NCI-H1105 treated with DMSO at 0.1 percent for 48 hours (cell line): ENCODE measurements around the gene DYRK1A.
A peak's percentile ranks its signal among the peaks of the same experiment; 100 is the strongest.
"Not testable (repeated sequence)": the region's sequence is repeated elsewhere in the genome, so short reads cannot be mapped to it uniquely, and the experiment has no call there.

Experiments
- DNase-seq: peaks from one replicate; lab custom pipeline; 2025; lab: John Stamatoyannopoulos, UW

Gene DYRK1A

DNA sequence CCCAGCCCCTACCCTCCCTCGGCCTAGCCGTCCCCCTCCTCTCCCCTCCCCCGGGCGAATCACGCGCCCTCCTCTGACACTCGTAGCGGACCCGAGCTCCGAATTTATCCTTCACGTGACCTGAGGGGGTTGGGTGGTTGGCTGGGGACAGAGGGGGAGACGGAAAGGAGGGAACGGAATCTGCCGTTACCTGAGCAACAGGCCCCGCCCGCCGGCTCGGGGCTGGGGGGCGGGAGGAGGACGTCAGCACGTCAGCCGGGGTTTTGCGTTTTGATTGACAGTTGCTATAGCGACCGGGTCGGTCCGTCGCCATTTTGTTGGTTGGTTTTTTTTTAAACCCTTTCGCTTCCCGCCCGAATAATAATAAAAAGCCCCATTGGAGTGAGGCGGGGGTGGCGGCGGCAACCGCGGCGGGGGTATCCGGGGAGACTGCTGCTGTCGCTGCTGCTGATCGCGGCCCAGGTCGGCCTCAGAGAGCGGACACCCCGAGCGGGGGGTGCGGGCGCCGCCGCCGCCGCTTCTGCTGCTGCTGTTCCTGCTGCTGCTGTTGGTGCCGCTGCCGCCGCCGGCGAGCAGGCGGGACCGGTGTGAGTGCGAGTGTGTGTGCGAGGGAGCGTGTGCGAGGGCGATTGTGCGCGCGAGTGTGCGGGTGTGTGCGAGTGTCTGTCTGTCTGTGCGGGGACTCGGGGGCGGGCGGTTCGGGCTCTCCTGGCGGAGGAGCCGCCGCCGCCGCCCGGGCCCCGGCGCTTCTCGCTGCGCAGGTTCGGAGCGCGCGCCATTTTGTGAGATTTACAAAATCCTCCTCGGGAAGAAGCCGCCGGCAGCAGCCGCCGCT lies at the start of gene DYRK1A:
DYRK1A (plus strand) TSS at position 292 of the 835 bp plus-strand sequence. CDS start 53,602 bp downstream, outside the sequence.
- peak; percentile 98 for DNase-seq

DNA sequence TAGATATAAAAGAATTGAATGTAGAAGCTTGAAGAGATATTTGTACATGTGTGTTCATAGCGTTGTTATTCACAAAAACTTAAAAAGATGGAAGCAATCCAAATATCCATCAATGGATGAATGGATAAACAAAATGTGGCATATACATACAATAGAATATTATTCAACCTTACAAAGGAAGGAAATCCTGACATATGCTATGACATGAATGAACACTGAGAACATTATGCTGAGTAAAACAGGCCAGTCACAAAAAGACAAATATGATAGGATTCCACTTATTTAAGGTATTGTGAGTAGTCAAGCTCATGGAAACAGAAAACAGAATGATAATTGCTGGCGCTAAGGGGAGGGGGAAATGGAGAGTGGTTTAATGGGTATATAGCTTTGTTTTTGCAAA lies 47.0 kb upstream of the DYRK1A start:
- no peak for DNase-seq

DNA sequence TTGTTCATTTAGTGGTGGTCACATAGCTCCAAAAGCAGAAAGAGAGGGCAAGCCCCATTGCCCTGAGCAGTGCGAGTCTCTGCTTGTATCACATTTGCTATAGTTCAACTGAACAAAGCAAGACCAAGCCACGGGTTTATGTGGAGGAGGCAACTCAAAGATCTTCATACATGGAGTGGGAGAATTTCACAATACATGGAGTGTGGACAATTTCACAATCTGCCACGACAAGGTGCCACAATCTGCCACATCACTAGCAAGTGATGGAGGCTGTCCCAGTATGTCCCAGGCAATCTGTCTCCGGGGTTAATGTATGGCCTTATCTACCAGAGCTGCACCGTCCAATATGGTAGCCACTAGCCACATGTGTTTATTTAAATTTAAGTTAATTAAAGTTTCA lies 44.5 kb upstream of the DYRK1A start:
- DNase-seq = no peak

DNA sequence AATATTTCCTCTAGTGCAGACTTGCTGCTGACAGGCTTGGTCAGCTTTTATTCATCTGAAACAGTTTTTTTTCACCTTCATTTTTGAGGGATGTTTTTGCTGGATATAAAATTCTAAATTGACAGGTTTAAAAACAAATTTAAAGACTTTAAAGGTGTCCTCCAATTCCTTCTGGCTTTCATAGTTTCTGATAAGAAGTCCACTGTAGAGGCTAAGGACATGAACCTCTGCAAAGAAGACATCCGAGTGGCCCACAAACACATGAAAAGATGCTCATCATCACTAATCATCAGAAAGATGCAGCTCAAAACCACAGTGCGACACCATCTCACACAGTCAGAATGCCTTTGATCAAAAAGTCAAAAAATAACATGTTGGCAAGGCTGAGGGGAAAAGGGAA lies 42.0 kb upstream of the DYRK1A start:
- DNase-seq = no peak

DNA sequence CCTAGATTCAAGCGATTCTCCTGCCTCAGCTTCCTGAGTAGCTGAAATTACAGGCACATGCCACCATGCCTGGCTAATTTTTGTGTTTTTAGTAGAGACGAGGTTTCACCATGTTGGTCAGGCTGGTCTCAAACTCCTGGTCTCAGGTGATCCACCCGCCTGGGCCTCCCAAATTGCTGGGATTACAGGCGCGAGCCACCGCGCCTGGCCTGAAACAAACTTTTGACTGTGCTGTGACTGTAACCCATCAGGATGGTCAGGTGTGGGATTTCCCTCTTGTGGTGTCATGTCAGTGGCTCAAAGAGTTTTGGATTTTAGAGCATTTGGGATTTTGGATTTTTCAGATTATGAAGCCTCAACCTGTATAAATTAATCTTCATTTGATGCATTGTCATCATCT lies 38.4 kb upstream of the DYRK1A start:
- not testable (repeated sequence) for DNase-seq

DNA sequence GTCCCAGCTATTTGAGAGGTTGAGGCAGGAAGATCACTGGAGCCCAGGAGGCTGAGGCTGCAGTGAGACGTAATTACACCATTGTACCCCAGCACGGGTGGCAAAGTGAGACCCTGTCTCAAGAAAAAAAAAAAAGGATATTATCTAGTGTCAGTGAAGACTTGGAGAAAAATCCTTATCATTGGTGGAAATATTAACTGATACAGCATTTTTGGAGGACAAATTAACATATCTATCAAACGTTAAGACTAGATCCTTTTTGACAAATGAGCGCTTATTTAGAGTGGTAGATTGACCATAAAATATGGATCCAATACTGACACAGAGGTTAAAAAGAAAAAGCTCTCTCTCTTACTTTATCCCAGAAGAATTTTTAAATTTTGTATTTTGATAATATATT lies 35.2 kb upstream of the DYRK1A start:
- DNase-seq = no peak

DNA sequence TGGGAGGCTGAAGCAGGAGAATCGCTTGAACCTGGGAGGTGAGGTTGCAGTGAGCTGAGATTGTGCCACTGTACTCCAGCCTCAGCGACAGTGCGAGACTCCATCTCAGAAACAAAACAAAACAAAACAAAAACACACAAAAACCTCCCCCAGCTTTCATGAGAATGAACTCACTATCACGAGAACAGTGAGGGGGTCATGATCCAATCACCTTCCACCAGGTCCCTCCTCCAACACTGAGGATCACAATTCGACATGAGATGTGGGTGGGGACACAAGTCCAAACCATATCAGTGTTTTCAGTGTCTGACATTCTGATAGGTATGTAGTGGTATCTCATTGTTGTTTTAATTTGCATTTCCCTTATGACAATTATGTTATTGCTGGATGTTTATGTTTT lies 31.5 kb upstream of the DYRK1A start:
- no peak for DNase-seq

DNA sequence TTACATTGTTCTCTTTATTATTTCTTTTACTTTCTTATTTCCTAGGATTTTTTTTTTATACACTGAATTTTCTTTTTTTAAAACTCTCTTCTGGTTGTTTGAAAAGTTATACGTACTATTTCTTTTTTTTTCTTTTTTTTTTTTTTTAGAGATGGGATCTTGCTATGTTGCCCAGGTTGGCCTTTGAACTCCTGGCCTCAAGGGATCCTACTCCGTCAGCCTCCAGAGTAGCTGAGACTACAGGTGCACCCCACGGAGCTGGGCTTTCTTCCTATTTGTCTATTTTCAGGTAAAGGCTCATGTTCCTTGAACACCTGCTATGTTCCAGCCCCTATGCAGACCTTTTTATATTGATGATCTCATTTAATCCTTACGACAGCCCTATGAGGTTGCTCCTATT lies 29.4 kb upstream of the DYRK1A start:
- no peak for DNase-seq

DNA sequence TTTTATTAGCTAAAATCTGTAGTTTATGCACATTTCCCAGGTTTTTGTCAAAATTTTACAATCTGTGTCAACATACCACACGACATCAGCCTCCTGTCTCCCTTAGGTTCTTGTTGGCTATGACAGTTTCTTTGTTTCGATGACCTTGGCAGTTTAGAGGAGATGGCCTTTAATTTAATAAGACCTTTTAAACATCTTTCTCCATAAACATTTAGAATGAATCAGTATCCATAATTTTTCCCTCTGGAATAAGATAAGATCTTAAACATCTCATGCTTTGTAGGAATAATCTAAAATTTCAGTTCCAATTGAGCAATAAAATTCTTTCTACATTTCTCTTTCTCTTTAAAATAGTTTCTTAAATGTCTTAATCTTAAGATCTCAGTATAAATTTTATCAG lies 28.7 kb upstream of the DYRK1A start:
- no peak for DNase-seq

DNA sequence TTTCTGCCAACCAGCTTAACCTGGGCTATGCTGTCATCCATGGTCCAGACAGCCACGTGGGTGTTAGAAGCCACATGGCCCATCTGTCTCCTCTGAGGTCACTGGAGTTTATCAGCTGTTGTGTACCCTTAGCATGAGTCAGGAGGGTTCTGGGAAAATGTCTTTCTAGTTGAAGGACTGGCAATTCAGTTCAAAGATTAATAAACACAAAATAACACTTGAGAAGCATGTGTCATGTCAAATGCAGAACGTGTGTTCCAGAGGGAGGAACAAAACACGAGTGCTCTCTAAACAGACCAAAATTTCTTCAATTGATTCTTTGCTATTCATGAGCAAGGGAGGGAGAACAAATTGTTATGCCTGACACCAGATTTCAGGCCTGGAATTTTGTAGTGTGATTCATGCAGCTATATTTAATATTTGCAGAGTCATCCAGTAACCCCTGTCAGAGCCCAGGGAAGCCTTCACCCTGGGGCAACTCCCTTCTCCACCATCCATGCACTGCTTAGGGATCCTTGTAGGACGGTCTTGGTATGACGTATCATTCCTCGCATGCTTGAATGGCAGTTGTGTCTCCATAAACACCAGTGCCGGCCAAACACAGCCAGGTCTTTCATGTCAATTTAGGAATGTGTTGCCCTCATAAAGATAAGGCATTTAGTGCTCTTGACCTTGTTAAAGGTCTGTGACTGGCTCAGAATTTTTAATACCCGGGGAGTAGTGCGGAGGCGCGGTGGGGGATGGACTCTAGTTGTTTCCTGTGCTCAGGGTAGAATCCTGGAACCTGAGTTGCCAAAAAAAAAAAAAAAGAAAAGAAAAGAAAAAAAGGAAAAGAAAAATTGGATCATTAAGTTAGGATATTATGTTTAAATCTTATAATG lies 27.7 kb upstream of the DYRK1A start:
- DNase-seq = no peak

DNA sequence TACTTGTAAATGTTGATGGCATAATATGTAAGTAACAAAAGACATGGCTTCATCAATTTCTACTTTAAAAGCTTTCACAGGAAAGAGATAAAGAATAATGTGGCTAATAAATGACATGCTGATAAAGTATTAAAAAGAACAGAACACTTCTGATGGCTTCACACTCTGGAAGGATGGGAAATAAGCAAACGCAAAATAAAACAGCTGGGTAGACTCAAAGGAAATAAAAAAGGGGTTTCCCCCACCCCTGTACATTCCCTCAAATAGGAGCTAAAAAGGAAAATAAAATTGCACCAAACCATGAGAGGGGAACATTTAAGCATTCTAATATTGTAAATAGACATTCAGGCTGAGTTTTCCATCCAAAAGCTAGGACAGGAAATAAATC lies 27.0 kb upstream of the DYRK1A start:
- DNase-seq = no peak

DNA sequence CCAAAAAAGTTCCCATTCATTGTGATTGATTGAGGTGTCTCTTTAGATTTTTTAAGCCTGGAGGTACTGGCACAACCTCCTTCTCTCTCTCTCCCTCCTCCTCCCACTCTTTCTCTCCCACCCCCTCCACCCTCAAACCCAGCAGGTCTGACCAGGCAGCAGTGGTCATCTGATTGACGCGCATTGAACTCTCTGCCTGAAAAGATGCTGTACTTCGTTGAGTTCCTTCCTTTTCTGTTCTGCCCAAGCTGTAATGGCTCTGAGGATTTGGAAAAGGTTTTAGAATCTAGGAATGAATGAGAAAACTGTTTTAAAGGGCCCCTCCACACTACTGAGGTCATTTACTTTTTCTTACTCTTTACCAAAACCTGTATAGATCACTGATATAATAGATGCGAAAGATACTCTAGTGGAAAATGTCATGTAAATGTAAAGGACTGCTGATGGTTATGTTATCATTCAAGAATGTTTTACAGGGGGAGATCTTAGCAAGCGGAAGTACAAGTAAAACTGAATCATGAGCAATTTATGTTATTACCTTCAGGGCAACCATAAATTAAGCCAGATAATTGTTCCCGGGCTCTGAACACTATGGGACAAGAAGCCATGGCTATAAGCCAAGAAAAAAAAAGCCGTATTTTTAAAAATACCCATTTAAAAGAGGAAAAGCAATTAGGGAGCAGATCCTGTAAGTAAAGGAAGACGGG lies 25.2 kb upstream of the DYRK1A start:
- DNase-seq = peak; percentile 6

DNA sequence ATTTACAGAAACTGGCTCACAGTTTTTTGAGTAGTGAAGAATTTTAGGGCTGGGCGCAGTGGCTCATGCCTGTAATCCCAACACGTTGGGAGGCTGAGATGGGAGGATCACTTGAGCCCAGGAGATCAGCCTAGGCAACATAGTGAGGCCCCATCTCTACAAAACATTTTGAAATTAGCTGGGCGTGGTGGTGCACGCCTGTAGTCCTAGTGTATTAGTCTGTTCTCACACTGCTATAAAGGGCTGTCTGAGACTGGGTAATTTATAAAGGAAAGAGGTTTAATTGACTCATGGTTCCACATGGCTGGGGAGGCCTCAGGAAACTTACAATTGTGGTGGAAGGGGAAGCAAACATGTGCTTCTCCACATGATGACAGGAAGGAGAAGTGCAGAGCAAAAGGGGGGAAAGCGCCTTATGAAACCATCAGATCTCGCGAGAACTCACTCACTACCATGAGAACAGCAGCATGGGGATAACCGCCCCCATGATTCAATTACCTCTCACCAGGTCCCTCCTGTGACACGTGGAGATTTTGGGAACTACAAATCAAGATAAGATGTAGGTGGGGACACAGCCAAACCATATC lies 24.4 kb upstream of the DYRK1A start:
- no peak for DNase-seq

DNA sequence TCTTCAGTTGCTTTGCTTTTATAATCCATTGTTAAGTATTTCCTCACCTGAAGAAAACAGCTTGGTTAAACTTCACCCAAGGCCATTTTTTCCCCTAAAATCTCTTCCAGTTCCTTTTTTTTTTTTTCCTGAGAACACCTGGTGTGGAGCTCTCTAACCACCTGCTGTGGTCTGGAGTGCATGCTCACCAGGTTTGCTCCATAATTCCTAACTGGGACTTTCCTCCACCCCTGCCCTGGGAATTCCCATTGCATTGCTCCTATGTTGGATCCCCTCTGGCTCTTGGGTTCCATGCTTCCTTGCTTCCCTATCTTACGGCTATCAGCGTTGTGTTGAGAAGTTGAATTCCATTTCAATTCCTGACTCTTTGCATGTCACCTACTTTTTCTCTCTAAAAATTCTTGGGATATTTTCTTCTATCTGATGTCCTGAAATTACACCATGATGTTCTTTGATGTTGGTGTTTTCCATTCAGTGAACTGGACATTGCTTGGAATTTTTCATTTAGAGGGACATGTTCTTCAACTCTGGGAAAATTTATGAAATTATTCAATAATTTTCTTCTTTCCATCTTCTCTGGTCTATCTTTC lies 19.6 kb upstream of the DYRK1A start:
- DNase-seq = no peak

DNA sequence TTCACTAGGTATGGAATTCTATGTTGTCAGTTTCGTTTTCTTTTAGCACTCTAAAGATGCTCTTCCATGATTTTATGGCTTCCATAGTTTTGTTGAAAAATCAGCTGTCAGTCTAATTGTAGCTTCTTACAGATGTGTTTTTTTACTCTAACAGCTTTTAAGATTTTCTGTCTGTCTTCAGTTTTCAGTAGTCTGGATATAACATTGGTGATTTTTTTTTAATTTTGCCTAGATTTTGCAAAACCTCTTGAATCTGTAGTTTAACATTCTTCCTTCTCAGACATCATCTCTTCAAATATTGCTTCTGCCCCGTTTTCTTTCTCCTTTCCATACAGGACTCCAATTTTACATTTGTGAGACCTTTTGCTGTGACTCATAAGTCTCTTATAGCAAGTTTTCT lies 17.9 kb upstream of the DYRK1A start:
- peak; percentile 36 for DNase-seq

DNA sequence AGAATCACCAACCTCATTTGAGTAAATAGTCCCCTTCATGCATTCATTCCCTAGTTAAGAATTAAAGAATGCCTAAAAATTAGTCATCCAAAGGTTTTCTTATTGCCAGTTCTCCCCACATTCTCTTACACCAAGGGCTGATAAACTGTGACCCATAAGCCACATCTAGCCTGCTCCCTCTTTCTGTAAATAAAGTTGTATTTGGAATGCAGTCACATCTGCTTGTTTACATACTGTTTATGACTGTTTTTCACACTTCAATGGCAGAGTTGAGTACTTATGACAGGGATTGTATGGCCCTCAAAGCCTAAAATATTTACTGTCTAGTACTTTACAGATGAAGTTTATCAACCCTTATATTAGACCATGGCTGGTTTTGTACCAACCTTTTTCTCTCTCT lies 16.1 kb upstream of the DYRK1A start:
- no peak for DNase-seq

DNA sequence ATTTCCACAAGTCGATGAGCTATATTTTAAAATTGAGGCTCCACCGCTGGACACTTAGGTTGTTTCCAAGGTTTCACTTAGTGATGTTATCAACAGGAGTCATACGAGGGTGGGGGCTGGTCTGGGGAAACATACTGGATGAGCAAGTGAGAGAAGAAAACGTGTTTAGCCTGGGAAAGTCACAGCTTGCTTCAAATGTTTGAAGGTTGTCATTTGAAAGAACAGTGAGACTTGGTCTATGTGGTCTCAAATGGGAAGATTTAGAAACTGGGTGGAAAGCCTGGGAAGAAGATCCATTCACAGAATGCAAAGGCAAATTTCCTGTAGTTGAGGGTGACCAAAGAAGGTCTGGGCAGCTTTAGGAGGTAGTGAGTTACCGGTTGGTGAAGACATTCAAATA lies 9.9 kb upstream of the DYRK1A start:
- DNase-seq = no peak

DNA sequence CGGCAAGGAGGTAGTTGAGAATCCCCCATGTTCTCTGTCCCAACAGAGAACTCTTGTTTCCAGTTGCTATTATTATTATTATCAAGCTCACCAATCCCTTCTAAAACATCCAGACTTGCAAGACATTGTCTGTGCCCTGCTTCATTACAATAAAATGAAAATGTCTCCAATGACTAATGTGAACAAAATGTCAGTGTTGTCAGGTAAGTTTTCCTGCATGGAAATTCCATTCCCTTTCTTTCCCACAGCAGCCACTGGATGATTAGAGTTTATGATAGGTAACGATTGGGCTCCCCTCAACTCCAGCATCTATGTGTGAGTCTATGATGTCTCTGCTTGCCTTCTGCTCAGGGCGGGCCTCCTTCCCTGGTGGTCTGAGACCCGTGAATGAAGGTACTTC lies 8.9 kb upstream of the DYRK1A start:
- DNase-seq = no peak

DNA sequence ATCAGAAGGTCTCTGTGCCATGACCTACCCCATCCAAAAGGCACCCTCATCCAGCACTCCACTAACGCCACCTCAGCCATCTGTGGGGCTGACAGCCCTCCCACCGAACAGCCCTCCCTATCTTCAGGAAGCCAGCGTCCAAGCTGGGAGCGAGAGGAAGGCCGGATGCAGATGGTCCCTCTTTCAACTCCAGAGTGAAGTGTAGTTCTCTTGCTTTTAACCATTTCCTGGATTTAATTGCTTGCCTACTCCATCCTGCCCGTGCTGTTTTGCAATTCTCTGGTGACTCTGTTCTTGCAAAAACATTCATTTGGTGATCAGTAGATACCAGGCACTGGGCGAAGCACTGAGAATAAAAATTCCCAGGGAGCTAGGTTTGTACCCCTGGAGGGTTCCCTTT lies 8.2 kb upstream of the DYRK1A start:
- no peak for DNase-seq

DNA sequence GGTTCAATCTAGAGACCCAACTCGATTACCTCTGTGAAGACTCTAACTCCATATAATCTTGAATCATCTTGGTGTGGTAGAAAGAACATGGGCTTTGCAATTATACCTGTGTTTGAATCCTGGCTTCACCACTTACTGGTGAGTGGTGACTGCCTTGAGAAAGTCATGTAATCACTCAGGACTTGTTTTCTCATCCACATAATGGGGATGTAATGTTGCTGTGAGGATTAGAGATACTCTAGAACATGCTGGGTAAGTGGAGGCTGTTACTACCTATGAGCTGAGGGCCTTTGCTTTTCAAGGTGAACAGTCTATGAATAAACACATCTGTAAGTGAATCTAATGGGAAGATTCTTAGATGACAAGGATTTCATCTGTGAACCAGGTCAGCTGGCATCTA lies 2.6 kb upstream of the DYRK1A start:
- no peak for DNase-seq

DNA sequence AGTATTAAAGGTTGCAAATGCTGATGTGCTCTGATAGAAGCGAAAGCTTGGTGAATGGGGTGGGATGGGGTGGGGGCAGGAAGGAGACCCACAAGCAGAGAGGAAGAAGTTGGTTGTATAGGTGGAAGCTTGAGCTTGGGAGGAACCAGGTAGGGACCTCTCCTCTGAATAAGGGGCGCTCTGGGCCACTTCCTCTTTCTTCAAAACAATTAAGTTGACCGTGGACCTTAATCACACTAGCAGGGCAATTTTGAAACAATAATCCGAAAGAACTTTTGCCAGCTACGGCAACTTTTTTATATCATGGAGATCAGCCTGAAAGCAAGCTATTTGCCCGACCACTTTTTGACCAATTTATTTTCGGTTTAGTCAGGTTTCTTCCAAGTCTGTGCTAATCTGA lies 1.9 kb upstream of the DYRK1A start:
- DNase-seq = no peak
